GM21576 (cell line): Measurements from ENCODE around the gene CDC40.
"Not testable (repeated sequence)": the region's sequence is repeated elsewhere in the genome, so short reads cannot be mapped to it uniquely, and the experiment has no call there.

Source experiments
- ATAC-seq: cut with Tn5 transposase; IDR thresholded peaks from one replicate; pipeline ENCODE4 v1.9.1; 2021; ENCODE audit warnings: mild to moderate bottlenecking, moderate library complexity; ENCODE audit not compliant: unreplicated experiment

CDC40 gene

DNA sequence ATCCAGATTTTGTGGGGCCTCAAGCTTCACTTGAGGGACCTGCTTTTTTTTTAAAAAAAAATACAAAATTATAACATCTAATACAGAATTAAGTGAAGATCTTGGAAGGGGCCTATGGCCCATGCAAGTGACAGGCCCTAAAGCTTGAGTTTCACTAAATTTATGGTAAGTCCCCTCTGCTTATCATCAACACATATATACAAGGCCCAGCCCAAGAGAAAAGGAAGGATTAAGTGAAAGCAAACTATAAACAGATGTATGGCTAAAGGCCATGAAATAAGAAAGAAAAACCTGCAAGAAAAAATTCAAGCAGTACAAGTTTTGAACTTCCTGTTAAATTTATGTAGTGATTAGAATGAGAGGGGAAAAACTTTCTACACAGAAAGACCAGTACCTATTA lies 86.8 kb downstream of the CDC40 start:
- no peak for ATAC-seq

DNA sequence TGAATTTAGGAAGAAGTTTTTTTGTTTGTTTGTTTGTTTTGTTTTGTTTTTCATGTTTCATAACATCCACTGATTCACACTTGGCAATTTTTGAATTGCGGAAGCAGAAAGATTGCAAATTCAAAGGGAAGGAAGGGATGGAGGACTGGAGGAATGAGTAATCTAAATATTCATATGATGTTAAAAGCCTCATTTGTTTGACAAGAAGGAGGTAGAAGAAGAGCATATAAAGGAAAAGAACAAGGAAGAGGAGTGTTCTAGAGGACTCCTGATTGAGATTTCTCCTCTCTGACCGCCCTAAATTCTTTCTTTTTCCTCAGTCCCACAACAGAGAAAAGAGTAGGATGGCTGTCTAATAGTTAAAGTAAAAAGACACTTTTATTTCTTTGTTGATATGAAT lies 89.4 kb downstream of the CDC40 start:
- ATAC-seq, result no peak

DNA sequence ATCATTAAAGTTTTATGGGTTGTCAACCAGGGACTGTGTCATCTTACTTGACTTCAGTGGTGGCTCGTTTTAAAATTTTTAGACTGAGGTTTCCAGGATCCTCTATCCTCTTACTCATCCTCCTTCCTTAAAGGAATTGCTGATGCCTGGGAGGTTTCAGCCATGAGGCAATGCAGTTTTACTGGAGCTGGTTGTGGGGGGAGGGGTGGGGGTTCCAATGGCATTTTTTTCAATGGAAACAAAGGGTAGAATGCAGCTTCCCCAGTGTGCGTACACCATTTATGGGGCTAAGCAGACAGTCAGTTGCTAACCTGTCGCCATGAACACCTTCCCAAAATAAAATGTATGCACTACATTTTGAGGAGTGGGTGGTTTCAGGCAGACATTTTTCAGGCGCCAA lies 89.9 kb downstream of the CDC40 start:
- ATAC-seq, result no peak

DNA sequence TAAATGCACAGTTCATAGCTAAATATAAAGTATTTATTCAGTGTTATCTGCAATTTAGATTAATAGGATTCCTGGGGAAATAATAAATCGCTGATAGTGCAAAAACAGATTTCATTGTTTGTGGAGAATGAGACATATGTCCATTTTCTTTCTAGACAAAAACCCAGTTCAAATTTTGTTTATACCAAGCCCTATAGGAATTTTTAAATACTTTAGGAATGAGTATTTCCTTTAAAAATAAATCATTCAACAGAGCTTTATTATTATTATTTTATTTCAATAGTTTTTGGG lies 91.5 kb downstream of the CDC40 start:
- ATAC-seq, result no peak

DNA sequence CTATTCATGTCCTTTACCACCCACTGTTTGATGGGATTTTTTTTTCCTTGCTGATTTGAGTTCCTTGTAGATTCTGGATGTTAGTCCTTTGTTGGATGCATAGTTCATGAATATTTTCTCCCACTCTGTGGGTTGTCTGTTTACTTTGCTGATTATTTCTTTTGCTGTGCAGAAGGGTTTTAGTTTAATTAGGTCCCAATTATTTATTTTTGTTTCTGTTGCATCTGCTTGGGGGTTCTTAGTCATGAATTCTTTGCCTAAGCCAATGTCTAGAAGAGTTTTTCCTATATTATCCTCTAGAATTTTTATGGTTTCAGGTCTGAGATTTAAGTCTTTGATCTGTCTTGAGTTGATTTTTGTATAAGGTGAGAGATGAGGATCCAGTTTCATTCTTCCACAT lies 92.6 kb downstream of the CDC40 start:
- ATAC-seq, result not testable (repeated sequence)

DNA sequence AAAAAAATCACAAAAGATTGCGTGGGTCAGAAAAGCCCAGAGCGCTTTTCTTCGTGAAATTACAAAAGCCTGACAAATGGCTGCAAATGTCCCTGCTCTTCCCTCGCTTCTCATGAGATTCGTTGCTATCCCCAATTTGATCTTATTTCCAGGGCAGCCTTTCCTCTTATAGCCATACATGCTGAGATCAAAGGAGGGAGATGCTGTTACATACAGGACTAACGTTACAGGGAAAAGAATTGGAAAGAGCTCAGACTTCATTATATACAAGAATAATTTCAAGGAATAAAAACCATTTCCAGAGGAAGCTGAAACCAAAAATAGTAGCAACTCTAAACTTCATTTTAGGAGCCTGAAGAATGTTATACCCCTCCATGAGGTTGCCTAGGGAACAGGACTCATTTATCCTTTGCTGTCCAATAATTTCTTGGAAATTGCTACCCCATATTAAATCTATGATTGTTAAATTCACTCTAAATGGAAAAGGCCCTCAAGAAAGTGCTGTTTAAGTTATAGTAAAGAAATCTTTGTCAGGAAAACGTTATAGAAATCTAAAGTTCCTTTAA lies 97.0 kb downstream of the CDC40 start:
- no peak for ATAC-seq
